GM12878 (cell line): Measurements from ENCODE around the gene ATP6V1C2. TPM values are rescaled to one million over a fixed set of nuclear protein-coding genes. Genes with fewer than 3 reads are reported as not detected.

Experiments used
- ATAC-seq: fragments of 200-7000 bp; cut with Tn5 transposase; 3 replicates; pipeline ENCODE4 v1.9.1; 2020; ENCODE audit warnings: mild to moderate bottlenecking, moderate library complexity
- BruUV-seq: library from RNA; stranded (reverse); fragments of 400-500 nt; replicated peaks from 2 replicates; lab custom pipeline; 2021; lab: Mats Ljungman, UMichigan
- CTCF ChIA-PET: fragments of 300-600 bp; sonication (Branson Sonifier 250); formaldehyde crosslinking; extraction: SDS; loops from one replicate; lab custom pipeline; 2021; ENCODE audit warnings: inconsistent platforms; lab: Yijun Ruan, JAX
- POLR2A ChIA-PET: fragments of 350-600 bp; formaldehyde crosslinking; extraction: SDS; loops from one replicate; lab custom pipeline; 2021; ENCODE audit warnings: inconsistent platforms; lab: Charles Lee
- RAD21 ChIA-PET: fragments of 300-600 bp; sonication (Branson Sonifier 250); formaldehyde crosslinking; loops from one replicate; lab custom pipeline; 2023; ENCODE audit warnings: antibody characterized with exemption; ENCODE audit not compliant: unreplicated experiment; lab: Charles Lee
- SMC1A ChIA-PET: fragments of 300-600 bp; sonication (Branson Sonifier 250); formaldehyde crosslinking; loops from one replicate; lab custom pipeline; 2023; ENCODE audit not compliant: unreplicated experiment, uncharacterized antibody; lab: Charles Lee
- DNase-seq: peaks from one replicate; pipeline ENCODE4 v3.0.0-alpha.2; 2011; ENCODE audit warnings: low read depth, low spot score
- FAIRE-seq: peaks from 3 replicates; lab custom pipeline; 2011; peaks lifted over from hg19 to GRCh38; lab: Jason Lieb, UNC
- H2AFZ ChIP-seq: 2 replicates; pipeline ENCODE4 v1.6.0; 2011; ENCODE audit warnings: low read depth, low read length, control low read depth; ENCODE audit not compliant: control insufficient read depth
- H3K27ac ChIP-seq: 2 replicates; pipeline ENCODE4 v1.5.1; 2011; ENCODE audit warnings: control low read depth; ENCODE audit not compliant: control insufficient read depth, insufficient read depth
- H3K27me3 ChIP-seq, 2 experiments: replicated peaks in 1 of 2; 2 replicates each; pipeline versions ENCODE4 v1.6.0 to v1.6.1; 2011; ENCODE audit warnings: low read length in 1 of 2; ENCODE audit not compliant: control insufficient read depth in 2 of 2, insufficient read depth in 2 of 2
- H3K36me3 ChIP-seq, 2 experiments: 2 replicates each; pipeline ENCODE4 v1.5.1; 2011; ENCODE audit warnings: low read length in 1 of 2; ENCODE audit not compliant: control insufficient read depth in 2 of 2, insufficient read depth in 2 of 2
- H3K4me1 ChIP-seq: 2 replicates; pipeline ENCODE4 v1.6.1; 2011; ENCODE audit warnings: mild to moderate bottlenecking, low read length, moderate library complexity, mixed read lengths; ENCODE audit not compliant: control insufficient read depth, insufficient read depth
- H3K4me2 ChIP-seq: 2 replicates; pipeline ENCODE4 v1.6.0; 2011; ENCODE audit warnings: control low read depth; ENCODE audit not compliant: control insufficient read depth, insufficient read depth
- H3K4me3 ChIP-seq: fragments of 200-600 bp; sonication (generic); 2 replicates; pipeline ENCODE4 v1.5.1; 2016
- H3K79me2 ChIP-seq: 2 replicates; pipeline ENCODE4 v1.6.0; 2011; ENCODE audit warnings: low read length; ENCODE audit not compliant: control insufficient read depth, insufficient read depth
- H3K9ac ChIP-seq: 2 replicates; pipeline ENCODE4 v1.8.0; 2011; ENCODE audit warnings: low read length, control low read depth, mixed read lengths; ENCODE audit not compliant: control insufficient read depth, insufficient read depth
- H3K9me3 ChIP-seq: replicated peaks from 3 replicates; pipeline ENCODE4 v1.5.1; 2011; ENCODE audit warnings: mild to moderate bottlenecking, low read length; ENCODE audit not compliant: control insufficient read depth, insufficient read depth
- H4K20me1 ChIP-seq: 2 replicates; pipeline ENCODE4 v1.6.0; 2011; ENCODE audit not compliant: control insufficient read depth, insufficient read depth
- CHD4 ChIP-seq: fragments of 200-600 bp; sonication (generic); IDR thresholded peaks from 2 replicates; pipeline ENCODE4 v1.6.1; 2016; ENCODE audit warnings: mild to moderate bottlenecking
- HDGF ChIP-seq: fragments of 450-650 bp; IDR thresholded peaks from 2 replicates; pipeline ENCODE4 v1.6.1; 2016; ENCODE audit warnings: antibody characterized with exemption
- NR2C1 ChIP-seq: fragments of 450-650 bp; IDR thresholded peaks from 2 replicates; pipeline ENCODE4 v1.6.1; 2017; ENCODE audit warnings: antibody characterized with exemption, mild to moderate bottlenecking, moderate library complexity
- SIN3A ChIP-seq: IDR thresholded peaks from 2 replicates; pipeline ENCODE4 v1.6.1; 2012; ENCODE audit warnings: low read depth, low read length, improper control_type of control experiment
- SMAD1 ChIP-seq: fragments of 450-650 bp; IDR thresholded peaks from 2 replicates; pipeline ENCODE4 v1.6.1; 2018; ENCODE audit warnings: mild to moderate bottlenecking, low read depth; ENCODE audit not compliant: partially characterized antibody
- WGBS: methylation state at CpG from one replicate; pipeline ENCODE4 v1.1.6; 2016; ENCODE audit warnings: low lambda C conversion rate; ENCODE audit not compliant: insufficient replicate concordance, insufficient coverage; ENCODE audit errors: missing lambda C conversion rate; 5-methylcytosine and 5-hydroxymethylcytosine counted together
- in situ Hi-C: fragments of 300-500 bp; cut with MboI; formaldehyde crosslinking; loops from 9 replicates; pipeline ENCODE4 v1.14.3; 2018; ENCODE audit warnings: mixed read lengths
- intact Hi-C: fragments of 100-400 bp; cut with micrococcal nuclease; formaldehyde crosslinking; loops from one replicate; pipeline ENCODE4 v1.14.2; 2022; ENCODE audit not compliant: unreplicated experiment
- polyA plus RNA-seq, 11 experiments: library from polyadenylated mRNA; depleted of rRNA in 4 of 11; unstranded in 6 of 11; stranded (reverse) in 5 of 11; fragments of >200 nt; fragmentation: Nextera tagmentation in 4 of 11; fragmentation: Illumina TruSeq in 1 of 11; extraction: Ambion mirVana in 4 of 11; extraction: Trizol in 1 of 11; gene quantifications; 1 replicate in 1 of 11; 2 replicates in 10 of 11; pipeline versions ENCODE4 v1.2.1 to v1.2.3, GENCODE V29; 2011 to 2016; ENCODE audit warnings: inconsistent platforms in 2 of 11, missing spikeins in 2 of 11, low read depth in 1 of 11
- total RNA-seq, 4 experiments: library from RNA; depleted of rRNA in 3 of 4; stranded (reverse); fragments of >200 nt in 3 of 4; fragmentation: Illumina TruSeq in 1 of 4; extraction: Trizol in 1 of 4; gene quantifications; 2 replicates each; pipeline versions ENCODE4 v1.2.1 to v1.2.3, GENCODE V29; 2013 to 2021
- TF ChIP-seq, protein P1 (sequence below): fragments of 150-350 bp; IDR thresholded peaks from 2 replicates; pipeline ENCODE4 v1.6.1; 2014; ENCODE audit warnings: mild to moderate bottlenecking, low read depth, low read length
- TF ChIP-seq, protein P2 (sequence below): IDR thresholded peaks from 2 replicates; pipeline ENCODE4 v1.6.1; 2011; ENCODE audit warnings: borderline replicate concordance, low read depth, mild to moderate bottlenecking, moderate library complexity, low read length; ENCODE audit not compliant: insufficient read depth, poor library complexity, severe bottlenecking

ATP6V1C2 gene
- total and polyA plus RNA-seq, 10 of the 15 experiments (the other 5 are each of a cell fraction or from before 2014, with no cell fraction given): 0.04 to 1.5 (median 0.24) TPM; not detected in 1

- WGBS: 40% methylated on average over 3 of the region's 3 CpGs
- POLR2A ChIA-PET: interaction anchor here (0.6 kb wide), 2 partner anchors 11 to 291 kb away, joined by 3 to 5 read pairs; no protein-coding TSS in a partner anchor
- intact Hi-C loops: no loop called here
- no peak for FAIRE-seq
- in situ Hi-C loops: no loop called here
- RAD21 ChIA-PET: no interaction called here
- Histone ChIP-seq H3K36me3 (no peaks in the 10 kb centered on the region), H3K27me3 (no peaks in the 10 kb centered on the region), H2AFZ (no peak overlapping the region), H3K9me3 (no peaks in the 10 kb centered on the region), H3K27ac (no peak overlapping the region), H3K79me2 (no peaks in the 10 kb centered on the region), H3K4me2 (no peak overlapping the region), H4K20me1 (no peaks in the 10 kb centered on the region)
- BruUV-seq: no TSS peak
- TF ChIP-seq, protein P1, sequence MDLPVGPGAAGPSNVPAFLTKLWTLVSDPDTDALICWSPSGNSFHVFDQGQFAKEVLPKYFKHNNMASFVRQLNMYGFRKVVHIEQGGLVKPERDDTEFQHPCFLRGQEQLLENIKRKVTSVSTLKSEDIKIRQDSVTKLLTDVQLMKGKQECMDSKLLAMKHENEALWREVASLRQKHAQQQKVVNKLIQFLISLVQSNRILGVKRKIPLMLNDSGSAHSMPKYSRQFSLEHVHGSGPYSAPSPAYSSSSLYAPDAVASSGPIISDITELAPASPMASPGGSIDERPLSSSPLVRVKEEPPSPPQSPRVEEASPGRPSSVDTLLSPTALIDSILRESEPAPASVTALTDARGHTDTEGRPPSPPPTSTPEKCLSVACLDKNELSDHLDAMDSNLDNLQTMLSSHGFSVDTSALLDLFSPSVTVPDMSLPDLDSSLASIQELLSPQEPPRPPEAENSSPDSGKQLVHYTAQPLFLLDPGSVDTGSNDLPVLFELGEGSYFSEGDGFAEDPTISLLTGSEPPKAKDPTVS: no peak
- TF ChIP-seq, protein P2, sequence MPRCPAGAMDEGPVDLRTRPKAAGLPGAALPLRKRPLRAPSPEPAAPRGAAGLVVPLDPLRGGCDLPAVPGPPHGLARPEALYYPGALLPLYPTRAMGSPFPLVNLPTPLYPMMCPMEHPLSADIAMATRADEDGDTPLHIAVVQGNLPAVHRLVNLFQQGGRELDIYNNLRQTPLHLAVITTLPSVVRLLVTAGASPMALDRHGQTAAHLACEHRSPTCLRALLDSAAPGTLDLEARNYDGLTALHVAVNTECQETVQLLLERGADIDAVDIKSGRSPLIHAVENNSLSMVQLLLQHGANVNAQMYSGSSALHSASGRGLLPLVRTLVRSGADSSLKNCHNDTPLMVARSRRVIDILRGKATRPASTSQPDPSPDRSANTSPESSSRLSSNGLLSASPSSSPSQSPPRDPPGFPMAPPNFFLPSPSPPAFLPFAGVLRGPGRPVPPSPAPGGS: no peak
- TF ChIP-seq HDGF (no peak), NR2C1 (no peak), SMAD1 (no peak), SIN3A (no peak), CHD4 (no peak)
- TF ChIP-seq, all 136 proteins: peak for 0
- Histone ChIP-seq H3K9ac (no peak overlapping the region), H3K4me3 (no peak overlapping the region), H3K4me1 (no peaks in the 10 kb centered on the region; the same call in 1 of the 2 replicates)
- ATAC-seq: no peak
- CTCF ChIA-PET: no interaction called here
- no peak for DNase-seq
- SMC1A ChIA-PET: interaction anchor here (0.9 kb wide), 1 partner anchor 124 kb away, joined by 3 read pairs; no protein-coding TSS in a partner anchor
Measured at GRCh38 chr2:10740226-10740625, 18.8 kb downstream of the ATP6V1C2 start.
